Ishikawa (cell line): Measurements from ENCODE around the gene SRPK2.

Source experiments
- CEBPB ChIP-seq: IDR thresholded peaks from 2 replicates; pipeline ENCODE4 v1.6.1; 2012
- CREB1 ChIP-seq: IDR thresholded peaks from 2 replicates; pipeline ENCODE4 v1.6.1; 2012; ENCODE audit warnings: low read depth
- EGR1 ChIP-seq: IDR thresholded peaks from 2 replicates; pipeline ENCODE4 v1.6.1; 2012
- EP300 ChIP-seq: IDR thresholded peaks from 2 replicates; pipeline ENCODE4 v1.6.1; 2012; ENCODE audit warnings: borderline replicate concordance
- NFIC ChIP-seq: IDR thresholded peaks from 2 replicates; pipeline ENCODE4 v1.6.1; 2012
- RAD21 ChIP-seq: IDR thresholded peaks from 2 replicates; pipeline ENCODE4 v1.6.1; 2012; ENCODE audit warnings: low read depth
- REST ChIP-seq: IDR thresholded peaks from 2 replicates; pipeline ENCODE4 v1.6.1; 2012; ENCODE audit warnings: low read depth, mild to moderate bottlenecking
- TAF1 ChIP-seq: IDR thresholded peaks from 2 replicates; pipeline ENCODE4 v1.6.1; 2012; ENCODE audit warnings: low read depth, mild to moderate bottlenecking
- TCF12 ChIP-seq: IDR thresholded peaks from 2 replicates; pipeline ENCODE4 v1.6.1; 2012; ENCODE audit warnings: low read depth
- TEAD4 ChIP-seq: IDR thresholded peaks from 2 replicates; pipeline ENCODE4 v1.6.1; 2012
- YY1 ChIP-seq: IDR thresholded peaks from 2 replicates; pipeline ENCODE4 v1.6.1; 2012; ENCODE audit warnings: low read depth
- TF ChIP-seq, protein P1 (sequence below): IDR thresholded peaks from 2 replicates; pipeline ENCODE4 v1.6.1; 2012
- TF ChIP-seq, protein P2 (sequence below): IDR thresholded peaks from 2 replicates; pipeline ENCODE4 v1.6.1; 2012

GRCh38 chr7:105101864-105102263, 286.9 kb downstream of the SRPK2 start:
- TF ChIP-seq REST = no peak
- no peak for TF ChIP-seq YY1
- TF ChIP-seq TAF1 = no peak
- TF ChIP-seq EP300 = no peak
- TF ChIP-seq EGR1 = no peak
- TF ChIP-seq, protein P1, sequence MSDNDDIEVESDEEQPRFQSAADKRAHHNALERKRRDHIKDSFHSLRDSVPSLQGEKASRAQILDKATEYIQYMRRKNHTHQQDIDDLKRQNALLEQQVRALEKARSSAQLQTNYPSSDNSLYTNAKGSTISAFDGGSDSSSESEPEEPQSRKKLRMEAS = no peak
- TF ChIP-seq NFIC = no peak
- TF ChIP-seq RAD21 = no peak
- TF ChIP-seq, protein P2, sequence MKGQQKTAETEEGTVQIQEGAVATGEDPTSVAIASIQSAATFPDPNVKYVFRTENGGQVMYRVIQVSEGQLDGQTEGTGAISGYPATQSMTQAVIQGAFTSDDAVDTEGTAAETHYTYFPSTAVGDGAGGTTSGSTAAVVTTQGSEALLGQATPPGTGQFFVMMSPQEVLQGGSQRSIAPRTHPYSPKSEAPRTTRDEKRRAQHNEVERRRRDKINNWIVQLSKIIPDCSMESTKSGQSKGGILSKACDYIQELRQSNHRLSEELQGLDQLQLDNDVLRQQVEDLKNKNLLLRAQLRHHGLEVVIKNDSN = no peak
- no peak for TF ChIP-seq CREB1
- TF ChIP-seq TEAD4 = no peak
- no peak for TF ChIP-seq TCF12
- no peak for TF ChIP-seq CEBPB
